ENCODE measurements around the gene STAC. TPM values are rescaled to one million over a fixed set of nuclear protein-coding genes. Genes with fewer than 3 reads are reported as not detected.

The STAC gene
- total RNA-seq, 1 donor from 2014 or later, result 7.1 TPM

GRCh38 chr3:36475558-36475957 lies 95.3 kb downstream of the STAC start:
- Histone ChIP-seq H3K9ac (ENCODE audit: low read length) (no peak overlapping the region), H3K36me3 (ENCODE audit: insufficient read depth, low read length) (no peaks in the 10 kb centered on the region), H3K4me1 (ENCODE audit: insufficient read depth, low read length) (no peaks in the 10 kb centered on the region), H3K9me3 (ENCODE audit: insufficient read depth, low read depth, low read length) (no peaks in the 10 kb centered on the region), H3K27me3 (ENCODE audit: insufficient read depth, low read length) (no peaks in the 10 kb centered on the region), H3K27ac (ENCODE audit: low read depth, low read length) (no peak overlapping the region), H2AFZ (ENCODE audit: low read depth, low read length) (no peak overlapping the region), H3K4me3 (ENCODE audit: insufficient read depth, low read depth, low read length) (no peak overlapping the region), H3K79me2 (ENCODE audit: insufficient read depth, low read length) (peaks cover under 1% of the 10 kb centered on the region), H3K4me2 (ENCODE audit: low read length) (no peak overlapping the region), H4K20me1 (ENCODE audit: insufficient read depth, low read length) (no peaks in the 10 kb centered on the region)
- no peak overlapping the region for H3K27ac Mint-ChIP-seq (ENCODE audit: unreplicated experiment)
- DNase-seq (ENCODE audit: low read depth) (no peak), FAIRE-seq (no peak)
- no peak for TF ChIP-seq CTCF (IDR thresholded peaks at IDR 0.05; ENCODE audit: insufficient read depth, low read depth, low read length)
- TF ChIP-seq EZH2 (IDR thresholded peaks at IDR 0.05; ENCODE audit: insufficient read depth, low read length), result no peak
- H3K9me3 Mint-ChIP-seq (ENCODE audit: unreplicated experiment), result peaks cover 8% of the 10 kb centered on the region
- H3K4me3 Mint-ChIP-seq (ENCODE audit: unreplicated experiment), result no peak overlapping the region
- no peaks in the 10 kb centered on the region for H3K27me3 Mint-ChIP-seq (ENCODE audit: low read depth, unreplicated experiment)
- H3K36me3 Mint-ChIP-seq (ENCODE audit: low read depth, unreplicated experiment), result peaks cover 4% of the 10 kb centered on the region
- peaks cover 3% of the 10 kb centered on the region for H3K4me1 Mint-ChIP-seq (ENCODE audit: low read depth, unreplicated experiment)

- Mint-ChIP-seq H3K4me3 (ENCODE audit: unreplicated experiment) (no peak overlapping the region), H3K27me3 (ENCODE audit: low read depth, unreplicated experiment) (no peaks in the 10 kb centered on the region), H3K36me3 (ENCODE audit: low read depth, unreplicated experiment) (peaks cover 4% of the 10 kb centered on the region), H3K9me3 (ENCODE audit: unreplicated experiment) (peaks cover 6% of the 10 kb centered on the region), H3K4me1 (ENCODE audit: low read depth, unreplicated experiment) (peaks cover 12% of the 10 kb centered on the region), H3K27ac (ENCODE audit: unreplicated experiment) (no peak overlapping the region)
- no peak overlapping the region for H2AFZ ChIP-seq (ENCODE audit: low read depth, low read length)
- H3K9ac ChIP-seq (ENCODE audit: low read length), result no peak overlapping the region
- H3K79me2 ChIP-seq (ENCODE audit: insufficient read depth, low read length), result no peaks in the 10 kb centered on the region
- H3K4me2 ChIP-seq (ENCODE audit: low read length), result no peak overlapping the region
- H3K36me3 ChIP-seq (ENCODE audit: insufficient read depth, low read length), result no peaks in the 10 kb centered on the region
- H4K20me1 ChIP-seq (ENCODE audit: insufficient read depth, low read length), result no peaks in the 10 kb centered on the region
- H3K27ac ChIP-seq (ENCODE audit: low read depth, low read length), result no peak overlapping the region
- H3K4me1 ChIP-seq (ENCODE audit: insufficient read depth, low read length), result no peaks in the 10 kb centered on the region
- H3K4me3 ChIP-seq (ENCODE audit: insufficient read depth, low read depth, low read length), result no peak overlapping the region
- H3K27me3 ChIP-seq (ENCODE audit: insufficient read depth, low read length), result no peaks in the 10 kb centered on the region
- no peak for TF ChIP-seq CTCF (IDR thresholded peaks at IDR 0.05; ENCODE audit: insufficient read depth, low read depth, low read length)
- TF ChIP-seq EZH2 (IDR thresholded peaks at IDR 0.05; ENCODE audit: insufficient read depth, low read length), result no peak
- no peaks in the 10 kb centered on the region for H3K9me3 ChIP-seq (ENCODE audit: insufficient read depth, low read depth, low read length)
- no peak for DNase-seq (ENCODE audit: low read depth)
- no peak for FAIRE-seq
Measured at GRCh38 chr3:36476286-36476942, 96.1 kb downstream of the STAC start.

GRCh38 chr3:36477655-36478054 lies 97.4 kb downstream of the STAC start:
- no peak overlapping the region for H3K4me3 ChIP-seq (ENCODE audit: insufficient read depth, low read depth, low read length)
- Mint-ChIP-seq H3K4me1 (ENCODE audit: low read depth, unreplicated experiment) (peaks cover 15% of the 10 kb centered on the region), H3K36me3 (ENCODE audit: low read depth, unreplicated experiment) (peaks cover 1% of the 10 kb centered on the region), H3K27me3 (ENCODE audit: low read depth, unreplicated experiment) (no peaks in the 10 kb centered on the region), H3K9me3 (ENCODE audit: unreplicated experiment) (peaks cover 3% of the 10 kb centered on the region), H3K27ac (ENCODE audit: unreplicated experiment) (no peak overlapping the region), H3K4me3 (ENCODE audit: unreplicated experiment) (no peak overlapping the region)
- H3K27ac ChIP-seq (ENCODE audit: low read depth, low read length), result no peak overlapping the region
- H3K9me3 ChIP-seq (ENCODE audit: insufficient read depth, low read depth, low read length), result no peaks in the 10 kb centered on the region
- H3K9ac ChIP-seq (ENCODE audit: low read length), result no peak overlapping the region
- no peaks in the 10 kb centered on the region for H3K4me1 ChIP-seq (ENCODE audit: insufficient read depth, low read length)
- no peak for DNase-seq (ENCODE audit: low read depth)
- TF ChIP-seq EZH2 (IDR thresholded peaks at IDR 0.05; ENCODE audit: insufficient read depth, low read length) (no peak), CTCF (IDR thresholded peaks at IDR 0.05; ENCODE audit: insufficient read depth, low read depth, low read length) (no peak)
- FAIRE-seq, result no peak
- no peaks in the 10 kb centered on the region for H4K20me1 ChIP-seq (ENCODE audit: insufficient read depth, low read length)
- no peaks in the 10 kb centered on the region for H3K36me3 ChIP-seq (ENCODE audit: insufficient read depth, low read length)
- H3K79me2 ChIP-seq (ENCODE audit: insufficient read depth, low read length), result no peaks in the 10 kb centered on the region
- no peaks in the 10 kb centered on the region for H3K27me3 ChIP-seq (ENCODE audit: insufficient read depth, low read length)
- no peak overlapping the region for H3K4me2 ChIP-seq (ENCODE audit: low read length)
- H2AFZ ChIP-seq (ENCODE audit: low read depth, low read length), result no peak overlapping the region
